ENCODE data around the gene HIPK3. TPM values are rescaled to one million over a fixed set of nuclear protein-coding genes. Genes with fewer than 3 reads are reported as not detected.

The HIPK3 gene
- total RNA-seq, 4 donors from 2014 or later = 267 to 391 (median 316) TPM

DNA sequence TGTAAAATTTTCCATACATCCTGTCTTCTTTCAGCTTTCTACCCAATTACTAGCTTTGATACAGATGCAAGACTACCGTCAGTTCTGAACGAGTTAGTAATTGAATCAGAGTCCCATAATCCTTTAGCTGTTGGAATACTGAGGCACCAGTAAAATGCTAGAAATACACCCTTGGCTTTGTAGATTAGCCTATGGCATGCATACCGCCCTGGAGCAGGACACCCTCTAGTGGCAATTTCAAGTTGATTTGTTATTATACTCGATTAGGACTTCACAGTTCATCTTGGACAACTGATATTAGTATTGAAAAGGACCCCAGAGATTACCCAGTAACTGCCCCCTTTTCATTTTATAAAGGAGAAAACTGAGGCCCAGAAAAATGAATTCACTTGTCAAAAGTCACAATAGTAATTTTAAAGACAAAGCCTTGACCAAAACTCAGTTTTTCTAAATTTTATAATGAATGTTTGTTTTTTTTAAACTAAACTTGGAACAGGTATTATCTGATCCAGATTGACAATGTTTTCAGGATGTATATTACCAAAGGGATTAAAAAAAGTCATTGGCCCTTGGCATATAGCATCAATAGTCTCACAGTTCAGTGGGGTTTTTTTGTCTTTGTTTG lies 72.6 kb downstream of the HIPK3 start:
- peak in 1 of 2 donors; percentile 27 for DNase-seq
- Histone ChIP-seq H3K27ac (no peak overlapping the region), H3K4me3 (no peak overlapping the region), H3K27me3 (no peaks in the 10 kb centered on the region), H3K9me3 (no peaks in the 10 kb centered on the region), H3K36me3 (no peaks in the 10 kb centered on the region), H3K4me1 (no peaks in the 10 kb centered on the region)
- intact Hi-C loops (cut with DNase I; ENCODE audit: low total_unique reads) = loop anchor here (10.0 kb wide), 1 partner anchor 165 kb away; the partner anchor contains the start of gene CSTF3
- TF ChIP-seq CTCF (IDR thresholded peaks at IDR 0.05) (peak; percentile 49 to 66 (median 52)), POLR2A (IDR thresholded peaks at IDR 0.05) (no peak)

DNA sequence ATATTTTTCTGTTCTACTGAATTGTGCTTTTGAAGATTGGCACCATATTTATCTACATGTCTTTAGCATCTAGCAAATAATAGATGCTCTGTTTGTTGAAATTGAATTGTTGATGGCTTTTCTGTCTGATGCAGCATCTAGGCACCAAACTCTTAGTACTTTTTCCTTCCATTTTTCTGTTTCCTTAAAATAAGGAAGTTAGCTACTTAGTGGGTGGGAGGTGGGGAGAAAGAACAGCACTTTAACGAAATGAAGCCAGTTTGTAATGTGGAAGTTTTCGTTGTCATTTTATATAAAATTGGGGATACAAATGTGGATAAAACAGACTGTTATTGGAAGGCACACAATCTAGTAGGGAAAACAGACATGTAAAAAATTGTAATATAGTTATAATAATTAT lies 76.6 kb downstream of the HIPK3 start:
- Histone ChIP-seq H3K4me1 (no peaks in the 10 kb centered on the region), H3K9me3 (no peaks in the 10 kb centered on the region), H3K27me3 (no peaks in the 10 kb centered on the region), H3K4me3 (no peak overlapping the region), H3K27ac (no peak overlapping the region), H3K36me3 (no peaks in the 10 kb centered on the region)
- intact Hi-C loops (cut with DNase I; ENCODE audit: low total_unique reads) = no loop called here
- DNase-seq = no peak
- no peak for TF ChIP-seq POLR2A (IDR thresholded peaks at IDR 0.05)
- no peak for TF ChIP-seq CTCF (IDR thresholded peaks at IDR 0.05)

DNA sequence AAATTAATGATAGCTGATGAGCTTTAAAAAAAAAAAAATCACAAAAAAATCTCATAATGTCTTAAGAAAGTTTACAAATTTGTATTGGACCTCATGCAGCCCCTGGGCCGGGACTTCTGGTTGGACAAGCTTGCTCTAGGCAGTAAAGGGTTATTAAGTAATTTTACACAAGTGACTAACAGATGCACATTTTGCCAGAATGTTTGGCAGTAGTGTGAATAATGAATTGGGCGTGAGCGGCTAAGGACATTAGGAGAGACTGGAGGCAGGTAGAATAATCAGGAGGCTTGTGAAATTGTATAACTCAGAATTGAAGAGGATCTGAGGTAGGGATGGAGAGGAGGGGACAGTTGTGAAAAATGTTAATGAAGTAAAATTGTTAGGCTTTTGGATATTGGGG lies 77.4 kb downstream of the HIPK3 start:
- intact Hi-C loops (cut with DNase I; ENCODE audit: low total_unique reads) = no loop called here
- no peaks in the 10 kb centered on the region for H3K27me3 ChIP-seq
- H3K9me3 ChIP-seq = no peaks in the 10 kb centered on the region
- TF ChIP-seq POLR2A (IDR thresholded peaks at IDR 0.05) = no peak
- no peak for TF ChIP-seq CTCF (IDR thresholded peaks at IDR 0.05)
- H3K4me1 ChIP-seq = no peaks in the 10 kb centered on the region
- H3K4me3 ChIP-seq = no peak overlapping the region
- H3K27ac ChIP-seq = no peak overlapping the region
- DNase-seq = no peak
- H3K36me3 ChIP-seq = no peaks in the 10 kb centered on the region

- no peaks in the 10 kb centered on the region for H3K36me3 ChIP-seq
- H3K4me1 ChIP-seq = no peaks in the 10 kb centered on the region
- H3K27me3 ChIP-seq = no peaks in the 10 kb centered on the region
- DNase-seq = no peak
- TF ChIP-seq CTCF (IDR thresholded peaks at IDR 0.05) (no peak), POLR2A (IDR thresholded peaks at IDR 0.05) (no peak)
- intact Hi-C loops (cut with DNase I; ENCODE audit: low total_unique reads) = no loop called here
- H3K4me3 ChIP-seq = no peak overlapping the region
- no peaks in the 10 kb centered on the region for H3K9me3 ChIP-seq
- H3K27ac ChIP-seq = no peak overlapping the region
Measured at GRCh38 chr11:33339247-33339646, 82.1 kb downstream of the HIPK3 start.

DNA sequence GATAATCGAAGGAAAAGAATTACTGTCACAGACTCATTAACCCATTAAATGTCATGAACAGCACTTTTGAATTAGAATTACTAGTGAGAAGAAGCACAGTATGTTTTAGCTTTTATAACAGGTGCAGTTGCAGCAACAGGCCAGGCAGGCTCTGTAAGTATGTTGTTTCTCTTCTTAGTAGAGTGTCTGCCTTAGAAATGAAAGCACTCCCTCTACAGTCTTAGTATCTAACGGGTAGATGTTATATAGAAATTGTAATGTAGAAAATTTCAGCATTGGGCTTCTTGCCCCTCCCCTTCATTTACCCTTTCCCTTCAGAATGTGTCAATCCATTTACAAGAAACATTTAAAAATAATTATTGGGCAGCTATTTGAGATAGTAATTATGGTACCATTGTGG lies 87.4 kb downstream of the HIPK3 start:
- TF ChIP-seq POLR2A (IDR thresholded peaks at IDR 0.05) (no peak), CTCF (IDR thresholded peaks at IDR 0.05) (peak in 1 of 4 experiments; percentile 8)
- H3K36me3 ChIP-seq = no peaks in the 10 kb centered on the region
- intact Hi-C loops (cut with DNase I; ENCODE audit: low total_unique reads) = no loop called here
- no peak overlapping the region for H3K27ac ChIP-seq
- H3K4me3 ChIP-seq = no peak overlapping the region
- no peaks in the 10 kb centered on the region for H3K9me3 ChIP-seq
- H3K4me1 ChIP-seq = no peaks in the 10 kb centered on the region
- no peaks in the 10 kb centered on the region for H3K27me3 ChIP-seq
- DNase-seq = no peak

All from uterus (tissue), 4 donors.